Stomach (tissue), 19 donors: ENCODE results near the gene SPDYE6. TPM values are rescaled to one million over a fixed set of nuclear protein-coding genes. Genes with fewer than 3 reads are reported as not detected.
"Not testable (repeated sequence)": the region's sequence is repeated elsewhere in the genome, so short reads cannot be mapped to it uniquely, and the experiment has no call there.

ENCODE experiments used
- DNase-seq, 2 donors: peaks; one replicate each; pipeline versions ENCODE4 v3.0.0 to v3.0.0-alpha.2; 2013 to 2019
- H3K27ac ChIP-seq, 5 donors: fragments of 200-600 bp in 4 of 5; sonication (generic) in 4 of 5; one replicate each; pipeline ENCODE4 v1.5.1; 2013 to 2019; ENCODE audit warnings: mild to moderate bottlenecking in 1 of 5, moderate library complexity in 1 of 5
- H3K27me3 ChIP-seq, 3 donors: fragments of 200-600 bp; sonication (generic); one replicate each; pipeline ENCODE4 v1.5.1; 2017 to 2019; ENCODE audit warnings: mixed run types in 1 of 3
- H3K36me3 ChIP-seq, 4 donors: fragments of 200-600 bp; sonication (generic); 1 replicate in 3 of 4; 2 replicates in 1 of 4; pipeline ENCODE4 v1.5.1; 2016 to 2019
- H3K4me1 ChIP-seq, 4 donors: fragments of 200-600 bp; sonication (generic); one replicate each; pipeline ENCODE4 v1.5.1; 2016 to 2019
- H3K4me3 ChIP-seq, 4 donors: fragments of 200-600 bp; sonication (generic) in 3 of 4; one replicate each; pipeline ENCODE4 v1.5.1; 2016 to 2019; ENCODE audit warnings: mild to moderate bottlenecking in 1 of 4
- H3K9me3 ChIP-seq, 4 donors: fragments of 200-600 bp; sonication (generic); one replicate each; pipeline ENCODE4 v1.5.1; 2016 to 2019
- EP300 ChIP-seq: sonication (generic); formaldehyde crosslinking; IDR thresholded peaks from one replicate; pipeline ENCODE4 v1.6.1; 2017; ENCODE audit warnings: antibody characterized with exemption
- POLR2A ChIP-seq, 4 donors: fragments of 450-650 bp; IDR thresholded peaks; one replicate each; pipeline ENCODE4 v1.6.1; 2016; ENCODE audit warnings: antibody characterized with exemption in 4 of 4, control low read depth in 2 of 4, mild to moderate bottlenecking in 1 of 4, moderate library complexity in 1 of 4
- POLR2AphosphoS5 ChIP-seq, 3 donors: sonication (generic); formaldehyde crosslinking; IDR thresholded peaks; one replicate each; pipeline ENCODE4 v1.6.1; 2016; ENCODE audit warnings: antibody characterized with exemption in 3 of 3
- WGBS, 5 donors: extraction: QIAGEN DNeasy Blood & Tissue Kit in 3 of 5; methylation state at CpG; one replicate each; pipeline versions ENCODE4 v1.1.5 to v1.1.7; 2013 to 2018; 5-methylcytosine and 5-hydroxymethylcytosine counted together
- intact Hi-C: fragments of 100-400 bp; cut with DNase I; formaldehyde crosslinking; loops from one replicate; pipeline ENCODE4 v1.15.1; 2023; ENCODE audit warnings: low total_unique reads
- long read RNA-seq, 10 donors: transcript quantifications; one replicate each; lab custom pipeline, GENCODE V29; 2026
- polyA plus RNA-seq, 3 donors: library from polyadenylated mRNA; stranded (reverse); fragments of 200-250 nt; gene quantifications; one replicate each; pipeline ENCODE4 v1.2.3, GENCODE V29; 2013
- total RNA-seq, 5 donors: library from RNA; depleted of rRNA; stranded (reverse); fragments of >200 nt; gene quantifications; one replicate each; pipeline versions ENCODE4 v1.1.0 to v1.2.3, GENCODE V29; 2014 to 2016
- TF ChIP-seq, protein P1 (sequence below), 7 experiments: fragments of 450-650 bp in 4 of 7; fragments of 200-600 bp in 3 of 7; sonication (generic) in 3 of 7; IDR thresholded peaks; one replicate each; pipeline ENCODE4 v1.5.1; 2016 to 2019; ENCODE audit warnings: antibody characterized with exemption in 7 of 7, control low read depth in 2 of 7, mild to moderate bottlenecking in 1 of 7
- donor health status: healthy with polysubstance abuse.
- donor health status: Bipolar disorder and iron deficiency.
- donor health status: healthy.

Gene SPDYE6, protein sequence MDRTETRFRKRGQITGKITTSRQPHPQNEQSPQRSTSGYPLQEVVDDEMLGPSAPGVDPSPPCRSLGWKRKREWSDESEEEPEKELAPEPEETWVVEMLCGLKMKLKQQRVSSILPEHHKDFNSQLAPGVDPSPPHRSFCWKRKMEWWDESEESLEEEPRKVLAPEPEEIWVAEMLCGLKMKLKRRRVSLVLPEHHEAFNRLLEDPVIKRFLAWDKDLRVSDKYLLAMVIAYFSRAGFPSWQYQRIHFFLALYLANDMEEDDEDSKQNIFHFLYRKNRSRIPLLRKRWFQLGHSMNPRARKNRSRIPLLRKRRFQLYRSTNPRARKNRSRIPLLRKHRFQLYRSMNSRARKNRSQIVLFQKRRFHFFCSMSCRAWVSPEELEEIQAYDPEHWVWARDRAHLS
- total RNA-seq (not detected), polyA plus RNA-seq (not detected)
- long read RNA-seq, donor 1: 0 reads
- long read RNA-seq, donor 2, partial matches to known transcripts: 5 of 5 reads
- long read RNA-seq, donor 2, other reads (novel, unspliced or antisense): 0 of 5 reads
- long read RNA-seq, donor 3: 0 reads
- long read RNA-seq, donor 4: 0 reads
- long read RNA-seq, donor 5: 0 reads
- long read RNA-seq, donor 6: 0 reads
- long read RNA-seq, donor 7: 0 reads
- long read RNA-seq, donor 8: 0 reads
- long read RNA-seq, donor 9: 0 reads
- long read RNA-seq, donor 10: 0 reads

DNA sequence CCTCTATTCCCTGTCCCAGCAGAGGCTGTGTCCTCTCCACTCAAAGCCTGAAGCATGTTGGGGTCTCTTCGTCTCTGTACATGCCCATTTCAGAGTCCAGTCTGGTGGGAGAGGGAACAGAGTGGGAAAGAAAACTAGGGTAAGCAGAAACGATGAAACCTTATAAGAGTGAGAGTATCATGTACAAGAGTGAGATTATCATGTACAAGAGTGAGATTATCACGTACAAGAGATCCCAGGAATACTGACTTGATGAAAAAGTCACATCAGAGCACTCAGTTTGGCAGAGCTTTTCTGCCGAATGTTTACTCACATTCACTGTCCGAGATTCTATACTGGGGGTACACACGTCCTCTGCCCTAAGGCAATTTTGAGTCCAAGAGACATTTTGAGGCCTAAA is at the start of gene SPDYE6:
Gene SPDYE6 (minus strand): TSS at position 101 of the 400 bp plus-strand sequence. CDS start 421 bp downstream, outside the sequence.
- H3K36me3 ChIP-seq, DNase-seq, H3K27ac ChIP-seq, H3K4me1 ChIP-seq, intact Hi-C loops, H3K9me3 ChIP-seq, H3K27me3 ChIP-seq, H3K4me3 ChIP-seq: not testable (repeated sequence)
- no CpG with 5 or more reads among the region's 6 CpGs for WGBS, 5 donors

DNA sequence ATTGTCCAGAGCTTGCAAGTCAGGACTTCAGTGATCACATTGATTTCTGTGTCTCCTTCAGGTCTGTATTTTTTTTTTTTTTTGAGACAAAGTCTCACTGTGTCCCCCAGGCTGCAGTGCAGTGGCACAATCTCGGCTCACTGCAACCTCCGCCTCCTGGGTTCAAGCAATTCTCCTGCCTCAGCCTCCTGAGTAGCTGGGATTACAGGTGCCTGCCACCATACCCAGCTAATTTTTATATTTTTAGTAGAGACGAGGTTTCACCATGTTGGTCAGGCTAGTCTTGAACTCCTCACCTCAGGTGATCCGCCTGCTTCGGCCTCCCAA is 48.6 kb upstream of the SPDYE6 start:
- peaks cover 73 to 100% (median 100%) of the 10 kb centered on the region in 4 donors for H3K36me3 ChIP-seq
- H3K9me3 ChIP-seq, H3K27me3 ChIP-seq, intact Hi-C loops, H3K4me3 ChIP-seq, H3K4me1 ChIP-seq, DNase-seq, H3K27ac ChIP-seq: not testable (repeated sequence)
- WGBS, 5 donors: 94 to 97% (median 96%) methylated on average over 5 of the region's 5 CpGs

DNA sequence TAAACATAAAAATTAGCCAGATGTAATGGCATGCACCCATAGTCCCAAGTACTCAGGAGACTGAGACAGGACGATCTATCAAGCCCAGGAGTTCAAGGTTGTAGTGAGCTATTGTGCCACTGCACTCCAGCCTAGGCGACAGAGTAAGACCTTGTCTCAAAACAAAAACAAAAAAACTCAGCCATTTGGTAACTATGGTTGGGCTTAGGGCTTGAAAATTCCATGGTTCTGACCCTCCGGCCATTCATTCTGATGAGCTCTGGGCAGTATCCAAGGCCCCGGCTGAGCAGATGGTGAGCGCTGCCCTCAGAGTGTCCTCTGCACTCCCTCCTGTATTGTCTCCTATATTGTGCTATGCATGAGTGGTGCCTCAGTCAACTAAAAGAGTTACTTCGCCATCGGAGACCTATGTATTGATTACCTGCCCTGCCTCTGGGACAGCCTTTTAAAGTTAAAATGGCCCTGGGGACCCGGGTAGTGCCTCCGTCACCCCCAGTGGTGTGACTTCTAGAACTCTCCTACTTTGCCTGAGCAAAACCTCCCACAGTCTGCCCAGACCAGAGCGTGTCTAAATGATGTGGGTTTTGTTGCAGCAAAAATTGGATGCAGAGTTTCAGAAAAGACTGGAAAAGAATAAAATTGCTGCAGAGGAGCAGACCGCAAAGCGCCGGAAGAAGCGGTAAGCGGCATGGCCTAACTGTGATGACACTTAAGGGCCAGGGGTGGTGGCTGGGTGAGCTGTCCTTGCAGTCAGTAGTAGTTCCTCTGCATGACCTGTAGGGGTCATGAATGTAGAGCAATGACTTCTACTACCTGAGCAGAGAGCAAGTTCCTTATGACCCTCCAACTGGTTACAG is 48.0 kb upstream of the SPDYE6 start:
- H3K4me1 ChIP-seq: peaks cover 0 to 8% (median 0%) of the 10 kb centered on the region in 4 donors
- peaks cover 75 to 100% (median 100%) of the 10 kb centered on the region in 4 donors for H3K36me3 ChIP-seq
- no peaks in the 10 kb centered on the region for H3K27me3 ChIP-seq
- WGBS, 5 donors: 71 to 79% (median 77%) methylated on average over 15 of the region's 15 CpGs
- H3K27ac ChIP-seq: no peak overlapping the region
- intact Hi-C loops: no loop called here
- TF ChIP-seq POLR2AphosphoS5 (IDR thresholded peaks at IDR 0.05): no peak
- TF ChIP-seq, protein P1, sequence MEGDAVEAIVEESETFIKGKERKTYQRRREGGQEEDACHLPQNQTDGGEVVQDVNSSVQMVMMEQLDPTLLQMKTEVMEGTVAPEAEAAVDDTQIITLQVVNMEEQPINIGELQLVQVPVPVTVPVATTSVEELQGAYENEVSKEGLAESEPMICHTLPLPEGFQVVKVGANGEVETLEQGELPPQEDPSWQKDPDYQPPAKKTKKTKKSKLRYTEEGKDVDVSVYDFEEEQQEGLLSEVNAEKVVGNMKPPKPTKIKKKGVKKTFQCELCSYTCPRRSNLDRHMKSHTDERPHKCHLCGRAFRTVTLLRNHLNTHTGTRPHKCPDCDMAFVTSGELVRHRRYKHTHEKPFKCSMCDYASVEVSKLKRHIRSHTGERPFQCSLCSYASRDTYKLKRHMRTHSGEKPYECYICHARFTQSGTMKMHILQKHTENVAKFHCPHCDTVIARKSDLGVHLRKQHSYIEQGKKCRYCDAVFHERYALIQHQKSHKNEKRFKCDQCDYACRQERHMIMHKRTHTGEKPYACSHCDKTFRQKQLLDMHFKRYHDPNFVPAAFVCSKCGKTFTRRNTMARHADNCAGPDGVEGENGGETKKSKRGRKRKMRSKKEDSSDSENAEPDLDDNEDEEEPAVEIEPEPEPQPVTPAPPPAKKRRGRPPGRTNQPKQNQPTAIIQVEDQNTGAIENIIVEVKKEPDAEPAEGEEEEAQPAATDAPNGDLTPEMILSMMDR (IDR thresholded peaks at IDR 0.05): peak in 5 of 7 experiments; percentile 31 to 64 (median 55)
- H3K9me3 ChIP-seq: no peaks in the 10 kb centered on the region
- peak in 1 of 2 donors; percentile 71 for DNase-seq
- H3K4me3 ChIP-seq: no peak overlapping the region

DNA sequence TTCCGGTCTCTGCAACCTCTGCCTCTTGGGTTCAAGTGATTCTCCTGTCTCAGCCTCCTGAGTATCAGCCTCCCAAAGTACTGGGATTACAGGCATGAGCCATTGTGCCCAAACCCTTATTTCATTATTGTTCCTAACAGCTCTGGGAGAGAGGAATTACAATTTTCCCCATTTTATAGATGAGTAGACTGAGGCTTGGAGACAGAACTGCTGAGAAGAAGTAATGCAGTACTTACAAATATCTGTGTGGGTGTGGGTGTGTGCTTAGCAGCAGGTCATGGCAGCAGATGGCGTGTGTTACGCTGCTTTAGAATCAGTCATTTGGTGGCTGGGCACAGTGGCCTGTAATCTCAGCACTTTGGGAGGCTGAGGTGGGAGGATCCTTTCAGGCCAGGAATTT is 47.3 kb upstream of the SPDYE6 start:
- 86 to 96% (median 93%) methylated on average over 3 of the region's 3 CpGs for WGBS, 5 donors
- no peak for DNase-seq
- Histone ChIP-seq H3K4me3 (no peak overlapping the region), H3K27ac (no peak overlapping the region), H3K36me3 (peaks cover 69 to 100% (median 98%) of the 10 kb centered on the region in 4 donors), H3K27me3 (no peaks in the 10 kb centered on the region), H3K9me3 (no peaks in the 10 kb centered on the region), H3K4me1 (peaks cover 0 to 8% (median 2%) of the 10 kb centered on the region in 4 donors)
- TF ChIP-seq, protein P1 (IDR thresholded peaks at IDR 0.05): no peak
- TF ChIP-seq POLR2AphosphoS5 (IDR thresholded peaks at IDR 0.05) (no peak), POLR2A (IDR thresholded peaks at IDR 0.05) (no peak)
- intact Hi-C loops: no loop called here

DNA sequence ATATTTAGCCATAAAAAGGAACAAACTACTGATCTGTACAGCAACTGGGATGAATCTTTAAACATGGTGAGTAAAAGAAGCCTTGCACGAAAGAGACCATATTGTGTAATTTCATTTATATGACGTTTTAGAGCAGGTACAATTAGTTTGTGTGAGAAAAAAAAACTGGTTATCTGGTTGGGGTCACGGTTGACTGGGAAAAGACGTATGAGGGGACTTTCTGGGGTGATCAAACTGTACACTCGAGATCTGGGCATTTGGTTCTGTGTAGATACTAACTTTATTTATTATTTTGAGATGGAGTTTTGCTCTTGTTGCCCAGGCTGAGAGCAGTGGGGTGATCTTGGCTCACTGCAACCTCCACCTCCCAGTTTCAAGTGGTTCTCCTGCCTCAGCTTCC is 44.1 kb upstream of the SPDYE6 start:
- 87 to 95% (median 92%) methylated on average over 5 of the region's 5 CpGs for WGBS, 5 donors
- Histone ChIP-seq H3K27me3 (no peaks in the 10 kb centered on the region), H3K36me3 (peaks cover 37 to 73% (median 67%) of the 10 kb centered on the region in 4 donors), H3K27ac (no peak overlapping the region), H3K4me1 (peaks cover 6 to 30% (median 23%) of the 10 kb centered on the region in 4 donors), H3K4me3 (no peak overlapping the region), H3K9me3 (no peaks in the 10 kb centered on the region)
- intact Hi-C loops: no loop called here
- no peak for DNase-seq
- no peak for TF ChIP-seq POLR2A (IDR thresholded peaks at IDR 0.05)
- TF ChIP-seq, protein P1 (IDR thresholded peaks at IDR 0.05): no peak
- TF ChIP-seq EP300: no peak
- TF ChIP-seq POLR2AphosphoS5 (IDR thresholded peaks at IDR 0.05): no peak
